Endothelial cell of umbilical vein (primary cell): ENCODE data around the gene ARHGEF39. TPM values are rescaled to one million over a fixed set of nuclear protein-coding genes. Genes with fewer than 3 reads are reported as not detected.
"Not testable (repeated sequence)": the region's sequence is repeated elsewhere in the genome, so short reads cannot be mapped to it uniquely, and the experiment has no call there.

Source experiments
- BruUV-seq: library from RNA; stranded (reverse); fragments of 400-500 nt; replicated peaks from 2 replicates; lab custom pipeline; 2021; lab: Mats Ljungman, UMichigan
- CTCF ChIA-PET: fragments of 300-600, 350-600 bp; sonication (Branson Sonifier 250); formaldehyde crosslinking; loops from one replicate; lab custom pipeline; 2021; ENCODE audit warnings: antibody characterized with exemption, inconsistent platforms; lab: Charles Lee
- POLR2A ChIA-PET: fragments of 300-600, 350-600 bp; sonication (Branson Sonifier 250); formaldehyde crosslinking; loops from one replicate; lab custom pipeline; 2021; ENCODE audit warnings: antibody characterized with exemption, inconsistent platforms; lab: Charles Lee
- DNase-seq: peaks from one replicate; pipeline ENCODE4 v3.0.0-alpha.2; 2011; ENCODE audit warnings: low read depth, low spot score
- FAIRE-seq: peaks from 2 replicates; lab custom pipeline; 2011; peaks lifted over from hg19 to GRCh38; lab: Jason Lieb, UNC
- H2AFZ ChIP-seq: 2 replicates; pipeline ENCODE4 v1.6.0; 2012; ENCODE audit warnings: low read depth, low read length, control low read depth, inconsistent platforms
- H3K27ac ChIP-seq: 2 replicates; pipeline ENCODE4 v1.5.1; 2011; ENCODE audit warnings: low read depth, mild to moderate bottlenecking, control low read depth, low read length, moderate library complexity; ENCODE audit not compliant: insufficient read depth
- H3K27me3 ChIP-seq, 2 experiments: 2 replicates each; pipeline versions ENCODE4 v1.6.0 to v1.6.1; 2011; ENCODE audit warnings: low read length in 2 of 2, mixed read lengths in 1 of 2; ENCODE audit not compliant: control insufficient read depth in 2 of 2, insufficient read depth in 2 of 2
- H3K36me3 ChIP-seq, 2 experiments: 2 replicates in 1 of 2; 3 replicates in 1 of 2; pipeline ENCODE4 v1.5.1; 2011; ENCODE audit warnings: low read length in 2 of 2, mild to moderate bottlenecking in 1 of 2, moderate library complexity in 1 of 2; ENCODE audit not compliant: control insufficient read depth in 2 of 2, insufficient read depth in 2 of 2; ENCODE audit errors: extremely low read depth in 1 of 2
- H3K4me1 ChIP-seq: 3 replicates; pipeline ENCODE4 v1.5.1; 2011; ENCODE audit warnings: mild to moderate bottlenecking, low read length; ENCODE audit not compliant: control insufficient read depth, insufficient read depth; ENCODE audit errors: extremely low read depth
- H3K4me2 ChIP-seq: 2 replicates; pipeline ENCODE4 v1.6.1; 2011; ENCODE audit warnings: low read length, control low read depth, mixed read lengths; ENCODE audit not compliant: insufficient read depth
- H3K4me3 ChIP-seq, 3 experiments: fragments of 200-600 bp in 1 of 3; sonication (generic), shearing (Covaris generic) in 1 of 3; replicated peaks in 1 of 3; 2 replicates each; pipeline ENCODE4 v1.5.1; 2011 to 2016; ENCODE audit warnings: control low read depth in 3 of 3, low read length in 3 of 3, mild to moderate bottlenecking in 2 of 3, inconsistent platforms in 1 of 3, low read depth in 1 of 3, moderate library complexity in 1 of 3; ENCODE audit not compliant: insufficient read depth in 1 of 3
- H3K79me2 ChIP-seq: 2 replicates; pipeline ENCODE4 v1.6.0; 2012; ENCODE audit warnings: low read length, inconsistent platforms; ENCODE audit not compliant: control insufficient read depth, insufficient read depth
- H3K9ac ChIP-seq: replicated peaks from 2 replicates; pipeline ENCODE3; 2011; ENCODE audit warnings: low read length, control low read depth; ENCODE audit not compliant: insufficient read depth; ENCODE audit errors: extremely low read depth
- H3K9me1 ChIP-seq: replicated peaks from 3 replicates; pipeline ENCODE4 v1.6.0; 2011; ENCODE audit warnings: mild to moderate bottlenecking, low read length; ENCODE audit not compliant: control insufficient read depth, insufficient read depth; ENCODE audit errors: extremely low read depth
- H3K9me3 ChIP-seq: replicated peaks from 2 replicates; pipeline ENCODE4 v1.5.1; 2012; ENCODE audit warnings: low read length, inconsistent platforms; ENCODE audit not compliant: control insufficient read depth, insufficient read depth
- H4K20me1 ChIP-seq: replicated peaks from 2 replicates; pipeline ENCODE3; 2011; ENCODE audit warnings: mild to moderate bottlenecking, low read length; ENCODE audit not compliant: control insufficient read depth, insufficient read depth; ENCODE audit errors: extremely low read depth
- CTCF ChIP-seq, 2 donors: IDR thresholded peaks; 1 replicate in 1 of 2; 2 replicates in 1 of 2; pipeline ENCODE4 v1.5.1; 2011; ENCODE audit warnings: low read length in 2 of 2, mild to moderate bottlenecking in 2 of 2, moderate library complexity in 2 of 2, control low read depth in 1 of 2, inconsistent platforms in 1 of 2, low read depth in 1 of 2; ENCODE audit not compliant: insufficient read depth in 1 of 2; ENCODE audit errors: extremely low read depth in 1 of 2
- EZH2 ChIP-seq: IDR thresholded peaks from 2 replicates; pipeline ENCODE4 v1.6.1; 2012; ENCODE audit warnings: borderline replicate concordance, low read depth, mild to moderate bottlenecking, moderate library complexity, low read length, inconsistent platforms; ENCODE audit not compliant: severe bottlenecking
- FOS ChIP-seq: IDR thresholded peaks from 2 replicates; pipeline ENCODE4 v1.6.1; 2011; ENCODE audit warnings: mild to moderate bottlenecking, low read length, moderate library complexity, borderline replicate concordance; ENCODE audit not compliant: insufficient read depth
- JUN ChIP-seq: IDR thresholded peaks from 2 replicates; pipeline ENCODE4 v1.6.1; 2011; ENCODE audit warnings: borderline replicate concordance, low read depth; ENCODE audit not compliant: insufficient read length, insufficient read depth
- MAX ChIP-seq: IDR thresholded peaks from 2 replicates; pipeline ENCODE4 v1.6.1; 2011; ENCODE audit not compliant: insufficient read depth, insufficient read length
- MYC ChIP-seq: IDR thresholded peaks from one replicate; pipeline ENCODE4 v1.6.1; 2011; ENCODE audit warnings: mild to moderate bottlenecking, low read depth, low read length
- POLR2A ChIP-seq: IDR thresholded peaks from 2 replicates; pipeline ENCODE4 v1.6.1; 2012; ENCODE audit warnings: low read depth, mild to moderate bottlenecking, control low read depth, low read length
- POLR2AphosphoS5 ChIP-seq: IDR thresholded peaks from 2 replicates; pipeline ENCODE4 v1.6.1; 2012; ENCODE audit warnings: low read depth, mild to moderate bottlenecking, control low read depth, low read length, moderate library complexity; ENCODE audit not compliant: insufficient read depth
- dilution Hi-C: fragments of 300-500 bp; cut with MboI; formaldehyde crosslinking; loops from one replicate; pipeline ENCODE4 v1.15.0; 2019; ENCODE audit warnings: low sequenced_read_pairs; ENCODE audit not compliant: extremely low pct_ligation_motif_present
- intact Hi-C: fragments of 100-400 bp; cut with micrococcal nuclease; formaldehyde crosslinking; loops from one replicate; pipeline ENCODE4 v1.10.0; 2022
- polyA plus RNA-seq, 4 experiments: library from polyadenylated mRNA; depleted of rRNA in 3 of 4; stranded (reverse) in 3 of 4; unstranded in 1 of 4; fragments of >200 nt; gene quantifications; 2 replicates each; pipeline versions ENCODE4 v1.2.1 to v1.2.3, GENCODE V29; 2011 to 2012; ENCODE audit warnings: missing spikeins in 1 of 4
- total RNA-seq: library from RNA; stranded (reverse); gene quantifications from 2 replicates; pipeline ENCODE4 v1.2.3, GENCODE V29; 2021

Gene ARHGEF39
- total and polyA plus RNA-seq, 2 donors (not counting 3 experiments of a cell fraction or from before 2014, with no cell fraction given), result 4.7 to 6.5 TPM

- POLR2A ChIA-PET, result no interaction called here
- no peaks in the 10 kb centered on the region for H4K20me1 ChIP-seq
- no peak overlapping the region for H2AFZ ChIP-seq
- no peak overlapping the region for H3K9ac ChIP-seq
- DNase-seq (no peak), FAIRE-seq (no peak)
- H3K79me2 ChIP-seq, result no peaks in the 10 kb centered on the region
- CTCF ChIA-PET, result interaction anchor here (1.2 to 4.4 kb wide), 6 partner anchors 9 to 83 kb away, joined by 3 to 36 read pairs (median 11); no protein-coding TSS in a partner anchor
- H3K9me1 ChIP-seq, result no peaks in the 10 kb centered on the region
- peaks cover 3 to 14% of the 10 kb centered on the region in 2 experiments for H3K36me3 ChIP-seq
- H3K4me2 ChIP-seq, result no peak overlapping the region
- BruUV-seq, result no TSS peak
- H3K4me1 ChIP-seq, result no peaks in the 10 kb centered on the region
- H3K27ac ChIP-seq, result no peak overlapping the region
- TF ChIP-seq MYC, result no peak
- no peak for TF ChIP-seq CTCF (IDR thresholded peaks at IDR 0.05; ENCODE audit: extremely low read depth in 1 of 2, insufficient read depth in 1 of 2, low read depth in 1 of 2, low read length in 2 of 2)
- no peak for TF ChIP-seq MAX
- no peak for TF ChIP-seq EZH2
- TF ChIP-seq FOS, result no peak
- no peak for TF ChIP-seq POLR2A
- TF ChIP-seq POLR2AphosphoS5, result no peak
- no peak for TF ChIP-seq JUN
- H3K9me3 ChIP-seq, result no peaks in the 10 kb centered on the region
- intact Hi-C loops, result no loop called here
- peaks cover 30 to 32% of the 10 kb centered on the region in 2 experiments for H3K27me3 ChIP-seq
- no peak overlapping the region for H3K4me3 ChIP-seq
- dilution Hi-C loops, result no loop called here
Measured at GRCh38 chr9:35612843-35613242, 52.2 kb downstream of the ARHGEF39 start.

- H3K27me3 ChIP-seq, result peaks cover 24% of the 10 kb centered on the region in 2 experiments
- H4K20me1 ChIP-seq, dilution Hi-C loops, H3K4me3 ChIP-seq, BruUV-seq, H3K9me3 ChIP-seq, intact Hi-C loops, H3K9me1 ChIP-seq, H2AFZ ChIP-seq, H3K4me2 ChIP-seq, H3K4me1 ChIP-seq, H3K27ac ChIP-seq, H3K9ac ChIP-seq, DNase-seq, FAIRE-seq, POLR2A ChIA-PET, H3K79me2 ChIP-seq: not testable (repeated sequence)
- CTCF ChIA-PET, result interaction anchor here (1.0 to 4.4 kb wide), 10 partner anchors 8 to 59 kb away, joined by 3 to 36 read pairs (median 7); no protein-coding TSS in a partner anchor
- peaks cover 3 to 14% of the 10 kb centered on the region in 2 experiments for H3K36me3 ChIP-seq
Measured at GRCh38 chr9:35612066-35612465, 52.9 kb downstream of the ARHGEF39 start.
